NB4 (cell line): Measurements from ENCODE around the gene CLDN2.

Source experiments
- DNase-seq: peaks from one replicate; pipeline ENCODE4 v3.0.0; 2010; ENCODE audit warnings: low read depth
- H3K4me3 ChIP-seq: one replicate; pipeline ENCODE4 v1.5.1; 2011; ENCODE audit warnings: mild to moderate bottlenecking, low read depth, low read length, moderate library complexity
- CTCF ChIP-seq: IDR thresholded peaks from one replicate; pipeline ENCODE4 v1.5.1; 2012; ENCODE audit warnings: low read depth, low read length
- MYC ChIP-seq: IDR thresholded peaks from 2 replicates; pipeline ENCODE4 v1.6.1; 2011; ENCODE audit warnings: low read depth, low read length
- POLR2A ChIP-seq: IDR thresholded peaks from 2 replicates; pipeline ENCODE4 v1.6.1; 2011; ENCODE audit warnings: mild to moderate bottlenecking; ENCODE audit not compliant: insufficient read length; ENCODE audit errors: extremely low read depth
- TF ChIP-seq, protein P1 (sequence below): IDR thresholded peaks from 2 replicates; pipeline ENCODE4 v1.6.1; 2011; ENCODE audit warnings: low read depth, low read length

CLDN2 gene

DNA sequence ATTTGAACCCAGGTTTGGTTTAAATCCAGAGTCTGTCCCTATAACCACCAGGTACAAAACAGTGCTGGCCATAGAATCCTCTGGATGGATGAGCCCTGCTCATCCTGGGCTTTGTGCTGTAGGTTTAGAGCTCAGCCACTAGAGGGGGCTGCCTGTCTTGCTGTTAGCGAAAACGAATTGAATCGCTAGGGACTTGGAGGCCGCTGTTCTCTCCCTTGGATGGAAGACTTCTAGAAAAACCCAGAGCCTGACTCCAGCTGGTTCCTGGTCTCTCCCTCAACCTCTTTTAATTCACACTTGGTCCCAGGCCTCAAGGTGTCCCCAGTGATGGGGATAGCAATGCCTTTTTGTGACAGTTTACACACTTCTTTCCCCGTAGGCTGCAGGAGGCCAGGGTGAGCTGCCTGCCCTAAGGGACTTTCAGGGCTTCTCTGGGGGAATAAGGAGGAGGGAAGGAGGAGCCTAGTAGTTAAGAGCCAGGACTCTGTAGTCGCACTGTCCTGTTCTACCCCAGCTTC lies 25.8 kb upstream of the CLDN2 start:
- DNase-seq: peak; percentile 54
- TF ChIP-seq POLR2A (no peak), MYC (no peak), CTCF (peak; percentile 77)
- no peak overlapping the region for H3K4me3 ChIP-seq

GRCh38 chrX:106894978-106895452 lies 25.2 kb upstream of the CLDN2 start:
- H3K4me3 ChIP-seq: no peak overlapping the region
- DNase-seq: no peak
- no peak for TF ChIP-seq CTCF
- no peak for TF ChIP-seq MYC
- TF ChIP-seq, protein P1, sequence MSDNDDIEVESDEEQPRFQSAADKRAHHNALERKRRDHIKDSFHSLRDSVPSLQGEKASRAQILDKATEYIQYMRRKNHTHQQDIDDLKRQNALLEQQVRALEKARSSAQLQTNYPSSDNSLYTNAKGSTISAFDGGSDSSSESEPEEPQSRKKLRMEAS: no peak
- TF ChIP-seq POLR2A: no peak

DNA sequence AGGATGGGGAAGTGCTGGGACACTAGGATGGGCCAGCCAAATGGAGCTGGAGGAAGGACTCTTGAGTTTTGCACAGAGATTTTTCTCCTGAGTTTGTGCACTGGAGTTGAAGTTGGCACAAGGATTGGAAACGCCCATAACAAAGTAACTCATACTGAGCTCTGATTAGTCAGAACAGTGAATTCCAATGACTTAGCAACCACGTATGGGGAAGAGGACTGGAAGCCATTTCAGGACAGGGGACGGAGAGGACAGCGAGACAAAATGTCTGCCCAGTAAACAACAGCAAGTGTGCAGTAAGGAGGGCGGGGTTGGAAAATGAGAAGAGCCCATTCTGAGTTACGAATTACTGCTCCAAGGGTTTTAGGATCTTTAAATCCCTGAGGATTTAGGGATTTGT lies 22.9 kb upstream of the CLDN2 start:
- H3K4me3 ChIP-seq: no peak overlapping the region
- DNase-seq: no peak
- no peak for TF ChIP-seq CTCF

GRCh38 chrX:106898462-106898861 lies 21.7 kb upstream of the CLDN2 start:
- TF ChIP-seq POLR2A (no peak), MYC (no peak), CTCF (peak; percentile 21)
- TF ChIP-seq, protein P1: no peak
- no peak overlapping the region for H3K4me3 ChIP-seq
- DNase-seq: peak; percentile 50

GRCh38 chrX:106899276-106899675 lies 20.9 kb upstream of the CLDN2 start:
- no peak overlapping the region for H3K4me3 ChIP-seq
- TF ChIP-seq CTCF (no peak), POLR2A (no peak), MYC (no peak)
- TF ChIP-seq, protein P1: no peak
- DNase-seq: no peak

DNA sequence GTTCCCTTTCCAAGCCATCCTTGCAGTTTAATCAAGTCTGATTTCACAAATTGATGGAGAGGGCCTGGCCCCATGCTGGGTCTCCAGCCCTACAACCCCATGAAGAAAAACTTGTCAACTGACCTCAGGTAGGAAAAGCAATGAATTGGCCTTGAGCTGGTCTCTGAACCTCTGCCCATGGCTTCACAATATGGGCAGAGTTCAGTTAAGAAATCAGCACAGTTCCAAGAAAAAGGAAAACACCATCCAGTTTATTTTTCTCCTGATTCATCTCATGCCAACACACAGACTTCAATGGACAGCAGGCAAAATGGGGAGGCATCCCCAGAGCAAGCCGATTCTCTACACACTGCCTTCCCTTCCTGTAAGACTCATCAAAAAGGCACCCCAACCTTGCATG lies 20.4 kb upstream of the CLDN2 start:
- DNase-seq: no peak
- H3K4me3 ChIP-seq: no peak overlapping the region
- TF ChIP-seq MYC: no peak
- TF ChIP-seq, protein P1: no peak
- no peak for TF ChIP-seq CTCF
- TF ChIP-seq POLR2A: no peak
